Fibroblast of lung (primary cell): ENCODE data around the gene C6orf47. TPM values are rescaled to one million over a fixed set of nuclear protein-coding genes. Genes with fewer than 3 reads are reported as not detected.

Experiments
- DNase-seq, 2 donors: peaks; one replicate each; pipeline versions ENCODE4 v3.0.0 to v3.0.0-alpha.2; 2010; ENCODE audit warnings: low read depth in 2 of 2
- H2AFZ ChIP-seq: 2 replicates; pipeline ENCODE4 v1.5.1; 2012; ENCODE audit warnings: low read length, control low read depth, inconsistent platforms
- H3K27ac ChIP-seq: 2 replicates; pipeline ENCODE4 v1.5.1; 2011; ENCODE audit warnings: low read length, control low read depth; ENCODE audit not compliant: insufficient read depth
- H3K27me3 ChIP-seq: 2 replicates; pipeline ENCODE4 v1.5.1; 2011; ENCODE audit warnings: mild to moderate bottlenecking, low read length; ENCODE audit not compliant: control insufficient read depth, insufficient read depth
- H3K36me3 ChIP-seq: 2 replicates; pipeline ENCODE4 v1.5.1; 2011; ENCODE audit warnings: low read length; ENCODE audit not compliant: control insufficient read depth, insufficient read depth
- H3K4me1 ChIP-seq: 2 replicates; pipeline ENCODE4 v1.5.1; 2011; ENCODE audit warnings: low read length; ENCODE audit not compliant: control insufficient read depth, insufficient read depth; ENCODE audit errors: extremely low read depth
- H3K4me2 ChIP-seq: 2 replicates; pipeline ENCODE4 v1.5.1; 2011; ENCODE audit warnings: low read length, control low read depth; ENCODE audit not compliant: insufficient read depth; ENCODE audit errors: extremely low read depth
- H3K4me3 ChIP-seq, 4 experiments: fragments of 200-600 bp in 1 of 4; sonication (generic) in 1 of 4; replicated peaks in 1 of 4; 2 replicates each; pipeline ENCODE4 v1.5.1; 2011 to 2016; ENCODE audit warnings: low read length in 4 of 4, low read depth in 3 of 4, mild to moderate bottlenecking in 3 of 4, control low read depth in 2 of 4, inconsistent platforms in 1 of 4, mixed read lengths in 1 of 4; ENCODE audit not compliant: insufficient read depth in 1 of 4; ENCODE audit errors: control extremely low read depth in 1 of 4
- H3K79me2 ChIP-seq: 2 replicates; pipeline ENCODE4 v1.5.1; 2012; ENCODE audit warnings: mild to moderate bottlenecking, low read length, inconsistent platforms; ENCODE audit not compliant: control insufficient read depth, insufficient read depth
- H3K9ac ChIP-seq: 2 replicates; pipeline ENCODE4 v1.5.1; 2011; ENCODE audit warnings: mild to moderate bottlenecking, low read length, control low read depth; ENCODE audit not compliant: insufficient read depth
- H3K9me3 ChIP-seq: 2 replicates; pipeline ENCODE4 v1.5.1; 2012; ENCODE audit warnings: low read depth, low read length; ENCODE audit not compliant: control insufficient read depth, insufficient read depth
- H4K20me1 ChIP-seq: 2 replicates; pipeline ENCODE4 v1.5.1; 2011; ENCODE audit warnings: low read length; ENCODE audit not compliant: control insufficient read depth, insufficient read depth; ENCODE audit errors: extremely low read depth
- CTCF ChIP-seq, 2 donors: IDR thresholded peaks in 1 of 2; conservative IDR thresholded peaks in 1 of 2; 1 replicate in 1 of 2; 2 replicates in 1 of 2; pipeline ENCODE4 v1.5.1; 2011 to 2012; ENCODE audit warnings: low read length in 2 of 2, control low read depth in 1 of 2, inconsistent platforms in 1 of 2, low read depth in 1 of 2, mild to moderate bottlenecking in 1 of 2
- EZH2 ChIP-seq: IDR thresholded peaks from 2 replicates; pipeline ENCODE4 v1.5.1; 2012; ENCODE audit warnings: low read length, control low read depth, mild to moderate bottlenecking; ENCODE audit errors: missing control alignments
- polyA plus RNA-seq, 2 donors: library from polyadenylated mRNA; depleted of rRNA in 1 of 2; stranded (reverse) in 1 of 2; unstranded in 1 of 2; fragments of >200 nt; gene quantifications; 2 replicates each; pipeline ENCODE4 v1.2.1, GENCODE V29; 2011 to 2012; ENCODE audit warnings: missing spikeins in 1 of 2
- total RNA-seq: library from RNA; depleted of rRNA; stranded (reverse); fragments of >200 nt; gene quantifications from 2 replicates; pipeline ENCODE4 v1.2.1, GENCODE V29; 2014

Gene C6orf47
- total and polyA plus RNA-seq, 2 donors (not counting 1 experiment from before 2014, with no cell fraction given): 7.9 to 20.6 TPM

DNA sequence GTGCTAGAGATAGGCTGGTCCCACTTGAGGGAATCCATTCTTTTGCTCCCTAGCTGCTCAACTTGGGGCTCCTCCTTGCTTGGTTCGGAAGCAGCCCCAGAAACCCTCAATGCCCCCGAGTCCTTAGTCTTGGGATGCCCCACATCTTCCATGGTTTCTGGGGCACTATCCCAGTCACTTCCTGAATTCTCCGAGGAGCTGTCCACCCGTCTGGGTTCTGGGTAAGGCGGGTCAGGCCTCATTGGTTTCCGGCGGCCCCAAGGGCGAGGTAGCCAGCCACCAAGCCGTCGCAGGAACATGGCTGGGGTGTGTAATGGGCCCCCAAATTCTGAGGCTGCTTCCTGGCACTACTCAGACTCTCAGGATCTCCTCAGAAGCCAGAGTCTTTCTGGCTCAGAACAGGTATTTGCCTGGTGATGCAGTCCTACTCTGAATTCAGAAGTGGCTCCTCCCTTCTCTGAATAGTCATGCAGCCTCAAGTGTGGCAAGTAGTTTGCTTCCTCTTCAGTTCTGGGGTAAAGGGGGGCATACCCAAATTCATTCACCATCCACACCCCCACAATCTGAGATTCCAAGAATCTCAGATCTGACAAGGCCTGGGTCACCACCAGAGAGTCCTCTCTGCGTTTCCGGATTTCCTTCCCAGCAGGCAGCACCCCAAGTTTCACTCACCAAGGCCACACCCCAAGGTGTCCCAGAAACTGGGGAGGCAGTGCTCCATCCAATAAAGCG lies 763 bp downstream of the C6orf47 start:
- peak overlapping the region; percentile 90 to 99 (median 96) for H3K4me3 ChIP-seq
- peak overlapping the region; percentile 5 for H2AFZ ChIP-seq
- TF ChIP-seq EZH2 (no peak), CTCF (conservative IDR thresholded peaks at IDR 0.05 in 1 of 2, IDR thresholded peaks at IDR 0.05 in 1 of 2; ENCODE audit: low read depth in 1 of 2, low read length in 2 of 2) (no peak)
- peaks cover 5% of the 10 kb centered on the region for H3K36me3 ChIP-seq
- peak; percentile 25 to 38 for DNase-seq
- H3K27ac ChIP-seq: peak overlapping the region; percentile 87
- H4K20me1 ChIP-seq: no peaks in the 10 kb centered on the region
- peaks cover 41% of the 10 kb centered on the region for H3K79me2 ChIP-seq
- no peaks in the 10 kb centered on the region for H3K9me3 ChIP-seq
- peak overlapping the region; percentile 100 for H3K4me2 ChIP-seq
- no peaks in the 10 kb centered on the region for H3K27me3 ChIP-seq
- H3K4me1 ChIP-seq: peaks cover 22% of the 10 kb centered on the region
- peak overlapping the region; percentile 76 for H3K9ac ChIP-seq

DNA sequence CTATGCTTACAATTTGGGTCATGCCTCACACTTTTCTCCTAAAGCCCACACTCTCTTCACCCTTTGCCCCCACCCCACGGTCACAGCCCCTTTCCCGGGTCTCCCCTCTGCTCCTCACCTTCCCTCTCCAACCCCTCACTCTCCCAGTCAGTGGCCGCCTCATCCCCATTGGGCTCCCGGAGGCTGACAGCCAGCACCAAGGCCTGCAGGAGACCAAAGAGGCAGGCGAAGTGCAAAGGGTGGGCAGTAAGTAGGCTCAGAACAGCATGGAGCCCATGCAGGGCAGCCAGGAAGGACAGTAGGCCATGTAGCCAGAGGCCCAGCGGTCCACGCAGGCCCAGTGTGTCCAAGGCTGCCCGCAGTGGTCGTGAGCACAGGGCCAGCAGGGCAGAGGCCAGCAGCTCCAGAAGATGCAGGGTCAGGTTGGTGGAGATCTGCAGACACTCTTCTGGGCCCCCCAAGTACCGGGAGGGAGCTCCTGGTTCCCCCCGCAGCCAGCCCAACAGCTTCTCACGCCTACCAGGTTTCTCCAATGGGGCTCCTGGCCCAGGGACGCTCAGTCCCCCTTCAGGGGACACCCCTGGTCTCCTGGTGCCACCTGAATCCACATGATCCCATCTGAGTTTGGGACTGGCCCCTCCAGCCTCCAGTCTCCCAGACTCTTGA lies 1.5 kb downstream of the C6orf47 start:
- TF ChIP-seq CTCF (conservative IDR thresholded peaks at IDR 0.05 in 1 of 2, IDR thresholded peaks at IDR 0.05 in 1 of 2; ENCODE audit: low read depth in 1 of 2, low read length in 2 of 2): no peak
- no peak for TF ChIP-seq EZH2
- H3K9ac ChIP-seq: peak overlapping the region; percentile 24
- H4K20me1 ChIP-seq: no peaks in the 10 kb centered on the region
- no peaks in the 10 kb centered on the region for H3K9me3 ChIP-seq
- peak overlapping the region; percentile 100 for H3K4me2 ChIP-seq
- peak overlapping the region; percentile 90 to 99 (median 96) for H3K4me3 ChIP-seq
- peaks cover 5% of the 10 kb centered on the region for H3K36me3 ChIP-seq
- no peak overlapping the region for H2AFZ ChIP-seq
- no peaks in the 10 kb centered on the region for H3K27me3 ChIP-seq
- H3K79me2 ChIP-seq: peaks cover 43% of the 10 kb centered on the region
- no peak overlapping the region for H3K27ac ChIP-seq
- DNase-seq: no peak
- peaks cover 22% of the 10 kb centered on the region for H3K4me1 ChIP-seq

DNA sequence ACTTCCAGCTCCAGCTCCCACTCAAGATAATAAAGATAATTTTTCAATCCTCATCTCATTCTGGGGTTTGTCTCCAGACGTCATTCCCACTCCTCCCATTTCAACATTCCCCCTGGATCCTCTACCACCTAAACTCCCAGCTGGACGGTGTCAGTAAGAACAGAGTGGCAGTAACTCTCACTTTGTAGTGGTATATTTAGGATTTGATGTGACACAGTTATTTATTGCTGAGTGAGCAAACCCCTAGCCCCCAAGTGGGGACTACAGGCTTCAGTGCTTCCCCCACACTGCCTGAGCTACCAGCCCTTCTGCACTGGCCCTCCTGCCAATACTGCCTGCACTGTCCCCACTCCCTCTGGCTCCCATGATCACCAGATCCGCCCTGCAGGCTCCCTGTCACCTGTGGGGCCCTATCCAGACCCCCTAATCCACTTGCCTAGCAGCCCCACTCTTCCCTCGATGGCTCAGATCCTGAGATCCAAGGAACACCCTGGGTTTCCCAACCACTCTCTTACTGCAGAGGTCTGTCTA lies 2.4 kb downstream of the C6orf47 start:
- Histone ChIP-seq H3K4me2 (peak overlapping the region; percentile 100), H3K27me3 (no peaks in the 10 kb centered on the region), H2AFZ (no peak overlapping the region), H3K27ac (no peak overlapping the region), H3K4me3 (peak overlapping the region in 1 of 4 experiments; percentile 99), H3K9me3 (no peaks in the 10 kb centered on the region), H3K9ac (no peak overlapping the region), H4K20me1 (no peaks in the 10 kb centered on the region), H3K36me3 (peaks cover 5% of the 10 kb centered on the region), H3K79me2 (peaks cover 38% of the 10 kb centered on the region), H3K4me1 (peaks cover 16% of the 10 kb centered on the region)
- DNase-seq: no peak
- TF ChIP-seq CTCF (conservative IDR thresholded peaks at IDR 0.05 in 1 of 2, IDR thresholded peaks at IDR 0.05 in 1 of 2; ENCODE audit: low read depth in 1 of 2, low read length in 2 of 2): no peak
- TF ChIP-seq EZH2: no peak
